HG02588 (cell line): Measurements from ENCODE around the gene RPL10.

Experiments used
- ATAC-seq: cut with Tn5 transposase; IDR thresholded peaks from one replicate; pipeline ENCODE4 v1.9.1; 2021; ENCODE audit warnings: mild to moderate bottlenecking, moderate library complexity; ENCODE audit not compliant: unreplicated experiment

RPL10 gene

DNA sequence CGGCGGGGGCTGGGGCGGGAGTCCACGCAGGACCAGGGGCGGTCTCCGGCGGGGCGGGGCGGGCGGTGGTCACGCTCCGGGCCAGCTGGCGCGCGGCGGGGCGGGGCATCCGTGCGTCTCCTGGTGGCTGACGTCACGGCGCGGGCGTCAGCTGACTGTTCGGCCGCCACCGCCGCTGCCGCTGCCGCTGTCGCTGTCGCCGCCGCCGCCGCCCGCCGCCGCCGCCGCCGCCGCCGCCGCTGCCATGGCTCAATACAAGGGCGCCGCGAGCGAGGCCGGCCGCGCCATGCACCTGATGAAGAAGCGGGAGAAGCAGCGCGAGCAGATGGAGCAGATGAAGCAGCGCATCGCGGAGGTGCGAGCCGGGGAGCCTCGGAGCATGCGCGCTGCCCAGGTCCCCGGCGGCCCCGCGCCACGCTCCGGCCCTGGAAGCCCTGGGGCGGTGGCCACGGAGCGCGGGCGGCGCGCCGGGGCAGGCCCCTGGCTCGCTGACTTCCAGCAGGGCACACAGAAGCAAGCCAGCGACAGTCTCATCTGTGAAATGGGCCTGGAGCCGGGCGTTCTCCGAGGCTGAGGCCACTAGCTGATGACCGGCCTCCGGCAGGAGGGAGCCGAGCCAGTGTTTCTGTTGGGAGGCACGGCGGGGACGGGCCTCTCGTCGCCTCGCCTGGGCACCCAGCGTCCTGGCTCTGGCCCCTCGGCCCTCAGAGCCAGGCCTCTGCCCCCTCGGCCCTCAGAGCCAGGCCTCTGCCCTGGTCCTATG is 46.0 kb downstream of the RPL10 start, which contains the start of gene FAM50A:
Gene FAM50A (plus strand): TSS at position 150 of the 763 bp plus-strand sequence. CDS start 95 bp downstream, at position 245.
- ATAC-seq, result peak; percentile 87

DNA sequence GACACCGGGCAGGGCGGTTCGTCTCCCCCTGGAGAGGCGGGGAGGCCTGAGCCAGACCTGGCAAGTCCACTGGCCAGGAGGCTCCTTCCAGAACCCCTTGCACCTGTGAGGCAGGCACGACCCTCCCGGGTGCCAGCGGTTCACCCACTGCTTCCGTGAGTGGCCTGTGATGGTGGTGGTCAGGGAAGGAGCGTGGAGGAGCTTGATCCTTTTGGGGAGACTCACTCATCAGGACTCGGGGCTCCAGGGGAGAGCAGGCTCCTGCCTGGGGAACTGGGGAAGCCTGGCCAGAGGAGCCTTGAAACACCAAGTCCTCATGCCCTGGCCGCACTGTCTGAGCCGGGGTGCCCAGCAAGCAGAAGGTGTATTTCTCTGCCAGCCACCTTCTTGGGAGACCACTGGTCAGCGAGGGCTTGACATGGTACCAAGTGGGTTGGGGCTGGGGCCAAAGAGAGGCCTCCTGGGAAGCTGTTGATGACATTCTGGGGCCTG is 46.6 kb downstream of the RPL10 start:
- ATAC-seq, result no peak

DNA sequence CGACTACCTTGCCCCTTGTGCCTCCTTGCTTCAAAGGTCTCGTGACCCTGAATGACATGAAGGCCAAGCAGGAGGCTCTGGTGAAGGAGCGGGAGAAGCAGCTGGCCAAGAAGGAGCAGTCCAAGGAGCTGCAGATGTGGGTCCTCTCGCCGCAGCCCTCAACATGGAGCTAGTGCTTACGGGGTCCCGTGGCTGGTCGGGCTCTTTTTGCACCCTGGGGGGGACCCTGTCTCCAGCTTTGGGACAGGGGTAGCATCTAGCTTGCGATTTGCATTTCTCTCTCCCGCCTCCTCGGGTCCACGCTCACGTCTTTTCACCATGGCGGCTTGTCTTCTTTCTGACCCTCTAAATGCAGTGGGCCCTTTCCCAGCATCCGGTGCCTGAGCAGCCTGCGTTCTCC is 47.6 kb downstream of the RPL10 start:
- ATAC-seq, result no peak

DNA sequence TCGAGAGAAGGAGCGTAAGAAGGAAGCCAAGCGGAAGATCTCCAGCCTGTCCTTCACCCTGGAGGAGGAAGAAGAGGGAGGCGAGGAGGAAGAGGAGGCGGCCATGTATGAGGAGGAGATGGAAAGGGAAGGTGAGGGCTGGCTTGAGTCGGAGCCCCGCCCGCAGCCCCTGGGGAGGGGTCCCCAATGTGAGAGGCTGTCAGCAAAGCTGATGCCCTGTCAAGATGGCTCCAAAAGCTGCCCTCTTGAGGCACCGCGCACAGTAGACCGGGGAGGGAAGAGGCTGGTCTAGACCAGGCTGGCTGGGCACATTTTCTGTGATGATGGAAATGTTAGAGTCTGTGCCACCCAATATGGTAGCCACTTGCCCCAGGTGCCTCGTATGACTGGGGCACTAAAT is 48.3 kb downstream of the RPL10 start:
- no peak for ATAC-seq

DNA sequence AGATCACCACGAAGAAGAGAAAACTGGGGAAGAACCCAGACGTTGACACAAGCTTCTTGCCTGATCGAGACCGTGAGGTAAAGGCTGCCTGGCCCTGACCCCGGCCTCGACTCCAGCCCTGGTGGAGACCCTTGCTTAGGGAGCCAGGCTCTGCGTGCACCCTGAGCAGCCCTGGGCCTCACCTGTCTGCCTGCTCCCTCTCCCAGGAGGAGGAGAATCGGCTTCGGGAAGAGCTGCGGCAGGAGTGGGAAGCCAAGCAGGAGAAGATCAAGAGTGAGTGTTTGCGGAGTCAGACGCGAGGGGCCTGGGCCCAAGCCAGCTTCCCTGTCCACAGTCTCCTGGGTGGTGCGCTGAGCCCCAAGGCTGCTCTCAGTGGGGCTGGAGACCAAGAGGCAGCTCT is 50.3 kb downstream of the RPL10 start:
- no peak for ATAC-seq

DNA sequence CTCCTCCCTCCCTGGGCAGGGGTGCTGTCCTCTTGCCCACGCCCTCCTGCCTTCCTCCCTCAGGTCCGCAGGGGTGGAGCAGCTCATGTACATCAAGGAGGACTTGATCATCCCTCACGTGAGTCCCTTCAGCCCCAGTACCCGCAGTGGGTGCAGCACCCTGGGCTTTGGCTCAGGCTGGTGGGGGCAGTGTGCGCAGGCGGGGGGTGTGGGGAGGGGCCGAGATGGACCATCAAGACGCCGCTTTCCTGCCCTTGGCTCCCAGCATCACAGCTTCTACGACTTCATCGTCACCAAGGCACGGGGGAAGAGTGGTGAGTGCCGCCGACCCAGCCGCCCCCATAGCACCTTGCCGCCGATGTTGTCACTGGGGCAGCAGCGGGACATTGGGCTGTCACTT is 51.4 kb downstream of the RPL10 start:
- no peak for ATAC-seq

DNA sequence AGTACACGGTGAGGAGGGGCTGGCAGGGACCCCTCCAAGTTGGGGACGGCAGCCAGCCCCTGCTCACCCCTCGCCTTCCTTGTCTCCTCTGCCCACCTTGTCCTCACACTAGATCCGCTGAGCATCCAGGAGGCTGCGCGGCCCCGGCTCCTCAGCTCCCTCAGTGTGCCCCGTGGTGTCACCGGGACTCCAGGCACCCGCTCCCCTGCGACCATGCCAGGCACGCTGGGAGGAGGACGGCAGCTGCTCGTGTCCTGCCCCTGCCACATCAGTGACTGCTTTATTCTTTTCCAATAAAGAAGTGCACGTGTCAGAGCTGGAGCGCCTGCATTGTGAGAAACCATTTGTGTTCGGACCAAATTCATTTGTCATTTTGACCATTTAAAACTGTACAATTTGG is 52.1 kb downstream of the RPL10 start:
- no peak for ATAC-seq
